Stimulated activated CD8-positive, alpha-beta memory T cell treated with anti-CD3 and anti-CD28 coated beads, Interleukin-12 subunit alpha, Interleukin-12 subunit beta, amount 100 ng/mL, for 4 hours (primary cell): ENCODE results near the gene IL21.
"Not testable (repeated sequence)": the region's sequence is repeated elsewhere in the genome, so short reads cannot be mapped to it uniquely, and the experiment has no call there.

ENCODE experiments used
- DNase-seq: peaks from one replicate; pipeline ENCODE4 v3.0.0-alpha.2; 2020; ENCODE audit warnings: low read depth

The IL21 gene

DNA sequence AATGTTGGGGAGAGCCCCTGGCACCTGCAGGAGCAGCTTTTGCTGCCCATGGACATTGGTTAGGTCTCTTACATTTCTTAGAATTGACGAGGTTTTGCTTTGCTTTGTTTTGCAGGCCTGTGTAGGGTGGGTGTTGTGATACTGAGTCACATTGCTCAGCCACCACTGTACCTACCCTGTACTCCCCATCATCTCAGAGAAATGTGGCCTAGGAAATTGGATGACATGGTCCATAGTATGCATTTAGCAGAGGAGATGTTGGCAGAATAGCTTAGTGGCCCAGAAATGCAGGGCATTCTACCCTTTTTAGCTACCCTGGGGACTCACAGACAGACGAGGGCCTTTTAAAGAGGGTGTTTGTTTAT, 43.7 kb downstream of the IL21 start:
- no peak for DNase-seq

DNA sequence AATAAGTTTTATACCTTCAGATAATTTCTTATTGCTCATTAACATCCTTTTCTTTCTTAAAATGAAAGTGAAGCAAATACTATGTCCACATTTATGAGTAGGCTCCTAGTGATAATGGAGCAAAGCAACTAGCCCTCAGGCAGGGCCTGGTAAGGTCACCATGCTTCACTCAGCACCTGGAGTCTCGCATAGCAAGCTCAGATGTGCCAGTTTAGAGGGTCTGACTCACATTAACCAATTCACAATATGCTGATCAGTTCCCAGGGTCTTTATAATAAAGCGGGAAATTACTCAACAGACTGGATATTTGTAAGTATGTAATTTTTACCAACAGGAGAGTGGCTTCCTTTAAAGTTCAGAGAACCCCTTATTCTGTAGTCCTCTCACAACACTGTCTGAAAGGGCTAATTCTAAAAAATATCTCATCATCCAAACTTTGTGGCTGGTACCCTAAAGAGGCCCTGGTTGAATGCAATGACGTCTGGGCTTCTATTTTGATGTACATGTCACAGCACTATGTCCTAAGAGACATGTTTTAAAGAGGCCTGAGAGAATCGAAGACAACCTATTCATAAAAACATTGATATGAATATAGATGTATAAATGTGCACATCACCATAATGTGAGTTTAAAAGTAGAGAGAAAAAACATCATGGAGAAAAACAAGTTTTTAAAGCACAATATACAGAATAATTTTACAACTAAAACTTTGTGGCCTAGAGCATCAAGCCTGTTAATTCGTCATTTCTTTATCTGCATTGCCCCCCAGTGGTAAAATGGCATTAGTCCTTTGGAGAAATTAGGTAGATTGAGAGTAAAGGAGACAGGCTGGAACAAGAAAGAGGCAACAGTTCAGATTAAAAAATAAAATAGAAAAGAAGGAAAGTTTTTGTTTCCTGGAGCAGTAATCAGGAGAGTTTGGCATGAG, 44.3 kb downstream of the IL21 start:
- DNase-seq = no peak

DNA sequence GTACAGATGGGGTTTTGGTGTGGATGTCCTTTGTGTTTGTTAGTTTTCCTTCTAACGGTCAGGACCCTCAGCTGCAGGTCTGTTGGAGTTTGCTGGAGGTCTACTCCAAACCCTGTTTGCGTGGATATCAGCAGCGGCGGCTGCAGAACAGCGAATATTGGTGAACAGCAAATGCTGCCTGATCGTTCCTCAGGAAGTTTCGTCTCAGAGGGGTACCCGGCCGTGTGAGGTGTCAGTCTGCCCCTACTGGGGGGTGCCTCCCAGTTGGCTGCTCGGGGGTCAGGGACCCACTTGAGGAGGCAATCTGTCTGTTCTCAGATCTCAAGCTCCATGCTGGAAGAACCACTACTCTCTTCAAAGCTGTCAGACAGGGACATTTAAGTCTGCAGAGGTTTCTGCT, 46.5 kb downstream of the IL21 start:
- not testable (repeated sequence) for DNase-seq

DNA sequence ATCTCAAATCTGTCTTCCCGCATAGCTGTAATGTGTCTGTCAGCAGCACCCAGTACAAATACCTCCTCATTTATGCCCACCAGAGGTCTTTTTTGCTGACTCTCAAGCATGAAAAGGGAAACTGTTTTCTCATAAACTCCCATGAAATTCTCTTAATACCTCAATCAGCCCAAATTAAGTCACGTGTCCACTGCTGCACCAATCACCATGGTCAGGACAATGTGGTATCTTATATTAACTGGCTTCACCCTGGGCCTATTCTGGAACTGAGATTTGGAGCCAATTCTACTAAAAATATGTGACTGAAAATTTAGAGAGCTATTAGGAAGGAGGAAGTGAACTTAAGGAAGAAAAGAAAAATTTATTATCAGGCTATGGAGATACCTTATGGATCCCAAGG, 58.4 kb downstream of the IL21 start:
- DNase-seq = no peak
